SU-DHL-6 (cell line): ENCODE measurements around the gene ZFHX3.

ENCODE experiments used
- H2AFZ ChIP-seq: fragments of 200-600 bp; sonication (generic); 2 replicates; pipeline ENCODE4 v1.6.1; 2014; ENCODE audit warnings: low read depth, mild to moderate bottlenecking, moderate library complexity, mixed read lengths, antibody characterized with exemption, low read length; ENCODE audit not compliant: severe bottlenecking
- H3F3A ChIP-seq: fragments of 200-600 bp; shearing (Covaris generic); 2 replicates; pipeline ENCODE4 v1.6.0; 2016; ENCODE audit warnings: antibody characterized with exemption, mild to moderate bottlenecking; ENCODE audit not compliant: insufficient read depth
- H3K27ac ChIP-seq: fragments of 200-600 bp; sonication (generic); 2 replicates; pipeline ENCODE4 v1.5.1; 2016; ENCODE audit warnings: low read depth, mild to moderate bottlenecking, low read length, moderate library complexity, mixed read lengths
- H3K27me3 ChIP-seq: fragments of 200-600 bp; sonication (generic), shearing (Covaris generic); 2 replicates; pipeline ENCODE4 v1.6.0; 2014; ENCODE audit warnings: mild to moderate bottlenecking, low read length
- H3K36me3 ChIP-seq: fragments of 200-600 bp; sonication (generic); 2 replicates; pipeline ENCODE4 v1.6.1; 2014; ENCODE audit warnings: mild to moderate bottlenecking, low read length, mixed read lengths
- H3K4me2 ChIP-seq: fragments of 300-600, 200-600 bp; shearing (Covaris generic), sonication (generic); 2 replicates; pipeline ENCODE4 v1.6.0; 2014; ENCODE audit warnings: low read length, low read depth, mild to moderate bottlenecking; ENCODE audit not compliant: poor library complexity, severe bottlenecking
- H3K4me3 ChIP-seq: fragments of 200-600 bp; sonication (generic); 2 replicates; pipeline ENCODE4 v1.5.1; 2014; ENCODE audit warnings: antibody characterized with exemption, low read length, mild to moderate bottlenecking, mixed read lengths; ENCODE audit not compliant: insufficient read depth, poor library complexity, severe bottlenecking
- H3K79me2 ChIP-seq: fragments of 200-600 bp; sonication (generic); 2 replicates; pipeline ENCODE4 v1.6.1; 2014; ENCODE audit warnings: mild to moderate bottlenecking, low read length, moderate library complexity; ENCODE audit not compliant: insufficient read depth
- H3K9ac ChIP-seq: fragments of 200-600 bp; sonication (generic); 2 replicates; pipeline ENCODE4 v1.7.0; 2014; ENCODE audit warnings: mild to moderate bottlenecking, low read length
- H3K9me2 ChIP-seq: fragments of 200-600 bp; sonication (generic); replicated peaks from 2 replicates; pipeline ENCODE4 v1.6.1; 2014; ENCODE audit warnings: low read length; ENCODE audit not compliant: insufficient read depth
- H3K9me3 ChIP-seq: fragments of 200-600 bp; sonication (generic); 2 replicates; pipeline ENCODE4 v1.6.1; 2014; ENCODE audit warnings: low read length, mixed read lengths; ENCODE audit not compliant: insufficient read depth
- H4K20me1 ChIP-seq: fragments of 200-600 bp; sonication (generic); 2 replicates; pipeline ENCODE4 v1.6.1; 2014; ENCODE audit warnings: low read depth, mild to moderate bottlenecking, antibody characterized with exemption, low read length, moderate library complexity, mixed read lengths
- CTCF ChIP-seq: fragments of 200-600 bp; sonication (generic); IDR thresholded peaks from one replicate; pipeline ENCODE4 v1.5.1; 2017; ENCODE audit warnings: antibody characterized with exemption, mild to moderate bottlenecking, low read length, moderate library complexity; ENCODE audit not compliant: insufficient read depth, poor library complexity, severe bottlenecking
- EZH2phosphoT487 ChIP-seq: fragments of 200-600 bp; sonication (generic), shearing (Covaris generic); conservative IDR thresholded peaks from 2 replicates; pipeline ENCODE4 v1.6.1; 2018; ENCODE audit warnings: mild to moderate bottlenecking, antibody characterized with exemption, low read length, moderate library complexity, mixed read lengths

ZFHX3 gene

GRCh38 chr16:73064994-73065545, 17.1 kb upstream of the ZFHX3 start:
- no peak overlapping the region for H2AFZ ChIP-seq
- TF ChIP-seq EZH2phosphoT487 (no peak), CTCF (no peak)
- H3F3A ChIP-seq = no peaks in the 10 kb centered on the region
- no peak overlapping the region for H3K9ac ChIP-seq
- no peak overlapping the region for H3K4me2 ChIP-seq
- H3K4me3 ChIP-seq = no peak overlapping the region
- H4K20me1 ChIP-seq = no peaks in the 10 kb centered on the region
- no peaks in the 10 kb centered on the region for H3K9me3 ChIP-seq
- H3K79me2 ChIP-seq = no peaks in the 10 kb centered on the region
- H3K9me2 ChIP-seq = no peaks in the 10 kb centered on the region
- H3K27ac ChIP-seq = no peak overlapping the region
- H3K36me3 ChIP-seq = no peaks in the 10 kb centered on the region
- H3K27me3 ChIP-seq = no peaks in the 10 kb centered on the region

GRCh38 chr16:73064212-73064993, 16.5 kb upstream of the ZFHX3 start:
- no peak for TF ChIP-seq EZH2phosphoT487
- no peak for TF ChIP-seq CTCF
- Histone ChIP-seq H3K4me3 (no peak overlapping the region), H3K9me3 (no peaks in the 10 kb centered on the region), H3K9ac (no peak overlapping the region), H3K4me2 (no peak overlapping the region), H3K79me2 (no peaks in the 10 kb centered on the region), H3K36me3 (no peaks in the 10 kb centered on the region), H2AFZ (no peak overlapping the region), H3K27me3 (no peaks in the 10 kb centered on the region), H4K20me1 (no peaks in the 10 kb centered on the region), H3K9me2 (no peaks in the 10 kb centered on the region), H3F3A (no peaks in the 10 kb centered on the region), H3K27ac (no peak overlapping the region)

- Histone ChIP-seq H3K27me3 (no peaks in the 10 kb centered on the region), H2AFZ (no peak overlapping the region), H3K79me2 (no peaks in the 10 kb centered on the region), H3K4me2 (no peak overlapping the region), H3K36me3 (no peaks in the 10 kb centered on the region), H3K9me3 (no peaks in the 10 kb centered on the region), H3K9ac (no peak overlapping the region), H3F3A (no peaks in the 10 kb centered on the region), H3K4me3 (no peak overlapping the region), H4K20me1 (no peaks in the 10 kb centered on the region), H3K27ac (no peak overlapping the region), H3K9me2 (no peaks in the 10 kb centered on the region)
- TF ChIP-seq CTCF (no peak), EZH2phosphoT487 (no peak)
These were observed 15.9 kb upstream of the ZFHX3 start for GRCh38 chr16:73063854-73064211.
